Activated naive CD4-positive, alpha-beta T cell (primary cell): ENCODE data around the gene GLRX5.

Source experiments
- DNase-seq, 4 experiments: peaks; one replicate each; lab custom pipeline; 2025; lab: John Stamatoyannopoulos, UW

The GLRX5 gene

DNA sequence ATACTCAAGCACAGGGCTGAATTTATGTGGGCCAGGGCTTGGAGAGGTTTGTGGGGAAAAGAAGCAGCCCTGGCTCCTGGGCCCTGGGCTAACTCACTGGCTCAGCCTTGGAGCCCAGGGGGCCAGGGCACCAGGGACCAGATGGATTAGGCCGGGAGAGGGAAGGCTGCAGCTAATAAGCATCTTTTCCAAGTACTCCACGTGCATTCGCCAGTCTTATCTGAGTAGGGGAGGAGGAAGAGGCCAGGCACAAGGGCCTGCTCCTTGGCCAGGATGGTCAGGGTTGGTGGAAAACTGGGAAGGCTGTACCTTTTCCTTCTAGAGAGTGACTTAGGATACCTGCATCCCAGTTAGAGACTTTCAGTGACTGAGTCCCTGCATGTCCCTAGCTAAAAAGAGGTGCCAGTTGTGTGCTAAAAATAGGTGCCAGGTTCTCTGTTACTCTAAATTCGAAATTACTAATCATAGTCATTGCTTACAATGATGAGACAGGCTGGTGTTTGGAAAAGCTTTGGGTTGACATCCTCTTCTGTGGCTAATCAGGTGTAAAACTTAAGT is 1.3 kb downstream of the GLRX5 start:
- DNase-seq = no peak

GRCh38 chr14:95536671-95537070 is 1.8 kb downstream of the GLRX5 start:
- no peak for DNase-seq

- DNase-seq = no peak
Observed at GRCh38 chr14:95537298-95538089, 2.6 kb downstream of the GLRX5 start.

DNA sequence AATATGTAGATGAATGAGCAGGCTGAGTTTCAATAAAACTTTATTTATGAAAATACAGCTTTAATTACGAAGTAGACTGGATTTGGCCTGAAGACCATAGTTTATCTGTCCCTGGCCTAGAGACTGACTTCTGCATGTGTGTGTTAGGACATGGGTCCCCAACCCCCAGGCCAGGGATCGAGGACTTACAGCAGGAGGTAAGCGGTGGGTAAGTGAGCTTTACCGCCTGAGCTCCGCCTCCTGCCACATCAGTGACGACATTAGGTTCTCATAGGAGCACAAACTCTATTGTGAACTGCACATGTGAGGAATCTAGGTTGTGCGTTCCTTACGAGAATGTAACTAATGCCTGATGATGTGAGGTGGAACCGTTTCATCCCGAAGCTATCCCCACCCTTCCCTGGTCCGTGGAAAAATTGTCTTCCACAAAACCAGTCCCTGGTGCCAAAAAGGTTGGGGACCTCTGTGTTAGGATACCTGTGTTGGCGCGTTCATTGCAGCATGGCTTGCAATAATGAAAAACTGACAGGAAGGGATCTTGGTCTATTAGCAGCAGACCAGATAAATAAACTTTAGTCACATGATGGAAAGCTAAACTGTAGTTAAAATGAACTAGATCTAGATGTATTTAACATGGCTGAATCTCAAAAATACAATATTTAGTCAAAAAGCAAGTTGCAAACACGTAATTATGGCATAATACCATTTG is 4.1 kb downstream of the GLRX5 start:
- DNase-seq = no peak

DNA sequence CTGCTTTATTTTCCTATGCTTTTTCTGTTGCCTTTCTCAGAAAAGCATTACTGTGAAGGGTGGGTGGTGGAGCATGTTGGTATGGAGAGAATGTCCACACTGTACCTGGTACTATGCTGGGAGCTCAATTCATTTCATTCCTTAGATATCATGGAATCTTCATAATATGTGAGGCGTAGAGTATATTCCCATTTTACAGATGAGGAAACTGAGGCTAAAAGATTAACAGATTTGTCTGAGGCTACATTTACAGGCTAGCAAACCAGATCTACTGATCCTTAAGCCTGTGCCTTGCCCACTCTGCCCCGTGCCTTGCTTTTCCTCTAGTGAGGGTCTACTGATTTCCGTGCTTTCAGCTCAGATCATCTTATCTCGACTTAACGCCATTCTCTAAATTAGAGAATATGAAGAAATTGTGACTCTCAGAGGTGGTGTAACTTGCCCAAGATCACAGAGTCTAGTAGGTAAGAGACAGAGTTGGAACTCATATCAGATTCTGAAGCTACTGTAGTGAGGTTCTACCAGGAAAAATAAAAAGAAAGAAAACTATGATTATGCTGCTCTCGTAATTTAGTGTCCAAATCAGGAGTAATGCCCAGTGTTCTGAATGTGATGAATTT is 5.5 kb downstream of the GLRX5 start:
- DNase-seq = no peak

DNA sequence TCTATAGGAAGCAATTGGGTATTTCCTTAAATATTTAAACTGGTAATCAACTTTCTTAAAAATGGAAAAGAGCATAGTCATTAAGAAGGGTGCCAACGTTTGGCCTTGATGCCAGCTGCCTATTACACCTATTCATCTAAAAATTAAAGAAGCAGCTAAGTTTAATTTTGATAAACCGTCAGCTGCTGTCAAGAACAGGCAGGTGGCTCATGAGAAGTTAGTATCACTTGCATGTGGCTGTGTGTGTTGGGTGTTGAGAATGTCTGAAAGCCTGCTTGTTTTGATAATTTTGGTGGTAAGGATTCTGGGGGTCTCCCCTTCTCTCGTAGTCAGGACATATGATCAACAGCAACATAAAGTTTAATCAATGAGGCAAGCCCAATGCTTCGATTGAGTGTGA is 6.5 kb downstream of the GLRX5 start:
- DNase-seq = no peak

DNA sequence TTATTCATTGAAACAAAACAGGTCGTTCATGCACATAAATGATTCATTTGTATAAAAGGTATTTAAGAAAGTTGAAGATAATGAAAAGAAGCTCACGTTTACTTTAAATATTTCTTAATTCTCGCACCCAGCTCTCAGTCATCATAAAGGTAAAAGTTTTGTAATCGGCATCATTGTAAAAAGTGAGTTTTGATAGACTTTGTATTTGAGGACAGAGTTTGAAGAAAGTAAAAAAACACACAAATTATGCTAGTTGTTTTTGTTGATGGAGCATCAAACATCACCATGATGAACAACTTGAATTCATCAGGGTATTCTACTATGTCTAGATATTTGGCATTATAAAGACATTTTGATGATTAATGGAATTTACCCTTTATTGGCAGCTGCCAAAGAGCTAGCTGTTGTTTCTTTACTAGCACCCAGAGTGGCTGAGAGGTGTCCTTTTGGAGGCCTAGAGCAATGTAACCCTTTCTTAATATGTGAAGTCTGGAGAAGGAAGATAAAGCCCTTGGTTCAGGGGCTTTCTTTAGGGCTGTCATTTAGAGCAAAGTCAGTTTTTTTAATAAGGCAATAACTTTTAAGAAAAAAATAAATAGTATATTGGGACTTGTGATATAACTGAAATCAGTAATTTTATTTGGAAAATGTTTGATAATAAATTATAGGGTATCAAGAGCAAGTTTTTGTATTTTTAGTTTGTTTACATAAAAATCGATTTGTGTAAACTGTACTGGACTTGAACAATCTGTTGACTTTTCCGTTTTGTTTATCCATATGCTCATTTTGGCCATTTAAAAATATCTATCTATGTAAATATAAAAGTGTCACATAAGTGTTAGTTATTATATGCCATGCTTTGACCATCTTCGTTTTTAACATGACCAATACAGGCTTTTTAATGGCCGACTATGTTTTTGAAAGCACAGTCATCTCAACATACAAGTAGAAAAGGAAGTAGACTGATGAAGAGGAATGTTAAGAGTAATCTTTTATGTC is 7.4 kb downstream of the GLRX5 start:
- DNase-seq = no peak

- no peak for DNase-seq
Observed at GRCh38 chr14:95543021-95543420, 8.2 kb downstream of the GLRX5 start.

- DNase-seq = no peak
Observed at GRCh38 chr14:95544588-95544987, 9.7 kb downstream of the GLRX5 start.

- DNase-seq = no peak
Observed at GRCh38 chr14:95545515-95546168, 10.8 kb downstream of the GLRX5 start.

GRCh38 chr14:95547272-95547625 is 12.4 kb downstream of the GLRX5 start:
- DNase-seq = no peak

- DNase-seq = no peak
Observed at GRCh38 chr14:95547626-95548327, 12.9 kb downstream of the GLRX5 start.

- DNase-seq = no peak
Observed at GRCh38 chr14:95548328-95548929, 13.6 kb downstream of the GLRX5 start.

DNA sequence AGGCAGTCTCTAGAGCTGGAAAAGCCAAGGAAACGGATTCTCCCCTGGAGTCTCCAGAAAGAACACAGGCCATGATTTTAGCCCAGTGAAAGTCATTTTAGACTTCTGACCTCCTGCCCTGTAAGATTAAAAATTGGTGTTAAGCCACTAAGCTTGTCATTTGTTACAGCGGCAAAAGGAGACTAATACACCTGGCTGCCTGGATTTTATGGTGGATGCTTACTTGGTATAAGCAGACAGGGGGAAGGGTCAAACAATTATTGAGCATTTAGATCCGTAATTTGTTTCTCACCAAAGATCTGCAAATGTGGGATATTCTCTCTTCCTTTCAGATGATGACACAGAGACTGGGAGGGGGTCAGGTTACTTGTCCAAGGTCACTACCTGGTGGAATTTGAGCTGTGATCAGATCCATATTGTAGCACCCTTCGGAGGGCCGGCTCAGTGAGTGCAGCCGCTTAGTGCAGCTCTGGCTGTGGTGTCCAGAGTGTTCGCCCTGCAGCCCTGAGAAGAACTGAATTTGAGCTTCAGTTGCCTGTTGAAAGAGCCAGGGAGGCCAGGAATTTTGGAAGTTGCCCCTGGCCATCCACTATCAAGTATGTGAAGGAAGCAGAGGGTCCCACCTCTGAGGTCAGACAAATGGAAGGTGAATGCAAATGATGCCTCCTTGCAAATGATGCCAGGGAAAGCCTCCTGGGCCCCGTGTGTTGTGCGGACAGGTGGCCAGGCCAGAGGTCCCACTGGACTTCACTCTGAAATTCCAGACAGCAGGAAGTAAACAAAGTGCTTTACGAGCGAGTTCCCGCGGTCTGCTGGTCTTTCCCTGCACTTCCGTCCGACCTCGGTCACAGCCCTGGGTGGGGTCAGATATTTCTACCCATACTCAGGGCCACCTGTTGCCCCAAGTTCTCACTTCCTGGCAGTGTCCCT is 15.1 kb downstream of the GLRX5 start:
- DNase-seq = no peak

DNA sequence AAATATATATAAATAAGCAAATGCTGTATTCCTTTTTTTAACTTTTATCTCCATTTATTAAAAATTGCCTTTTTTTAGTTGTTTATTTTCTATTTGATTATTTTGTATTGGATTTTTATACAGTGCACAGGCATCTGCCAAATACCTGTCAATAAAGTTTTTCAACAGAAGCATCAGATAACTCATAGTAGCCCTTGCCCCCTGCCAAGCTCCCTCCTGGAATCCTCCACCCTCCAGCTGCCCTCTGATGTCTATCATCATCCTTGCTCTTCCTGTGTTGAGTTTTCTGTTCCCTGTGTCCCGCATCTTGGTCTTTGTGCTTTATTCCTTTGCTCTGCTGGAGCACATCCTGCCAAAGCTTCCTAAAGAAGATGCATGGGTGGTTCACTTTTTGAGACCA is 16.6 kb downstream of the GLRX5 start:
- no peak for DNase-seq

GRCh38 chr14:95553141-95553540 is 18.3 kb downstream of the GLRX5 start:
- no peak for DNase-seq

DNA sequence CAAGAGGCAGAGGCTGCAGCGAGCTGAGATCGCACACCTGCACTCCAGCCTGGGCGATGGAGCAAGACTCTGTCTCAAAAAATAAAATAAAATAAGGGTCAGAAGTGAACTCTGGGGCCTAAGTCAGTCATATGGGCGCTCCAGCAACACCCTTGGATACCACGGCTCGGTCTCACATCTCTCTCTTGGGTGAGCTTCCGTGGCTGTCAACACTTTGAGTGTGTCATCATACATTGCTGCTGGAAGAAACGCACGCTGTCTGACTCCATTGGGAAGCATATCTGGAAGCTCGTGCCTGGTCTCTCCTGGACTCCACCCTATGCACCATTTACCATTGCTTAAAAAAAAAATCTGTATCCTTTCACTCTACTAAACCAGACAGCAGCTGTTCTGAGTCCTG is 20.2 kb downstream of the GLRX5 start:
- DNase-seq = no peak

DNA sequence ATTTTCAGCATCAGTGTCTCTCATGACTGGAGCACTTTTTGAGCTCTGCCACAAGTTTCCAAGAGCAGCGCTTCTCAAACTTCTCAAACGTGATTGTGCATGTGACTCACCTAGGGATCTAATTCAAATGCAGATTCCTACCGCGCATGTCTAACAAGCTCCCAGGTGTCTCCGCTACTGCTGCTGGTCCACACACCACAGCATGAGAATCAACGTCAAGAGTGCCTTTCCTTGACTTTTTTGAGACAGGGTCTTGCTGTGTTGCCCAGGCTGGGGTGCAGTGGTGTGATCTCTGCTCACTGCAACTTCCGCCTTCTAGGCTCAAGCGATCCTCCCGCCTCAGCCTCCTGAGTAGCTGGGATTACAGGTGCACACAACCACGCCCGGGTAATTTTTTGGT is 22.4 kb downstream of the GLRX5 start:
- no peak for DNase-seq

DNA sequence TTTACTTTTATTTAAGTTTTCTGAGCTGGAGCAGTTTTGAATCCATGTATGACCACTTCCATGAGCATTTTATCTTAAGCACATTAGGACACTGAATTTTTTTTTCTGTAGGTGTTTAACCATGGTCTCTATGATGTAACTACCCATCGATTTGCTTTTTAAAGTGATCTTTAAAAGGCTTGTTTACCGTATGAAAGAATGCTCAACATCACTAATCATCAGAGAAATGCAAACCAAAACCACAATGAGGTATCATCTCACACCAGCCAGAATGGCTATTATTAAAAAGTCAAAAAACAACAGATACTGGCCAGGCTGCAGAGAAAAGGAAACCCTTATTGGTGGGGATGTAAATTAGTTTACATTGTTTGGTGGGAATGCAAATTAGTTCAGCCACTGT is 23.0 kb downstream of the GLRX5 start:
- no peak for DNase-seq
